A549 (cell line): ENCODE results near the gene TSPEAR.

Experiments used
- EP300 ChIP-seq, 2 experiments: fragments of >200 bp; sonication (Bioruptor Twin); formaldehyde crosslinking; IDR thresholded peaks; 2 replicates in 1 of 2; 3 replicates in 1 of 2; pipeline ENCODE4 v1.6.1; 2016 to 2017
- JUN ChIP-seq, 2 experiments: fragments of >200 bp; sonication (Bioruptor Twin); formaldehyde crosslinking; IDR thresholded peaks; 2 replicates in 1 of 2; 3 replicates in 1 of 2; pipeline ENCODE4 v1.6.1; 2016 to 2017
- MAFK ChIP-seq: fragments of 450-650 bp; IDR thresholded peaks from 2 replicates; pipeline ENCODE4 v1.6.1; 2014; ENCODE audit not compliant: partially characterized antibody
- MYC ChIP-seq: IDR thresholded peaks from 2 replicates; pipeline ENCODE4 v1.6.1; 2012; ENCODE audit warnings: mild to moderate bottlenecking, inconsistent platforms, low read length, improper control_type of control experiment, borderline replicate concordance
- POLR2A ChIP-seq: IDR thresholded peaks from 2 replicates; pipeline ENCODE4 v1.6.1; 2012; ENCODE audit warnings: mild to moderate bottlenecking, low read length
- SMC3 ChIP-seq: fragments of >200 bp; sonication (Bioruptor Twin); formaldehyde crosslinking; IDR thresholded peaks from 3 replicates; pipeline ENCODE4 v1.6.1; 2018; ENCODE audit warnings: inconsistent platforms
- TF ChIP-seq, protein P1 (sequence below): fragments of >200 bp; sonication (Bioruptor Twin); formaldehyde crosslinking; IDR thresholded peaks from 3 replicates; pipeline ENCODE4 v1.5.1; 2016
- TF ChIP-seq, protein P2 (sequence below): fragments of >200 bp; sonication (Bioruptor Twin); formaldehyde crosslinking; IDR thresholded peaks from 3 replicates; pipeline ENCODE4 v1.6.1; 2016

DNA sequence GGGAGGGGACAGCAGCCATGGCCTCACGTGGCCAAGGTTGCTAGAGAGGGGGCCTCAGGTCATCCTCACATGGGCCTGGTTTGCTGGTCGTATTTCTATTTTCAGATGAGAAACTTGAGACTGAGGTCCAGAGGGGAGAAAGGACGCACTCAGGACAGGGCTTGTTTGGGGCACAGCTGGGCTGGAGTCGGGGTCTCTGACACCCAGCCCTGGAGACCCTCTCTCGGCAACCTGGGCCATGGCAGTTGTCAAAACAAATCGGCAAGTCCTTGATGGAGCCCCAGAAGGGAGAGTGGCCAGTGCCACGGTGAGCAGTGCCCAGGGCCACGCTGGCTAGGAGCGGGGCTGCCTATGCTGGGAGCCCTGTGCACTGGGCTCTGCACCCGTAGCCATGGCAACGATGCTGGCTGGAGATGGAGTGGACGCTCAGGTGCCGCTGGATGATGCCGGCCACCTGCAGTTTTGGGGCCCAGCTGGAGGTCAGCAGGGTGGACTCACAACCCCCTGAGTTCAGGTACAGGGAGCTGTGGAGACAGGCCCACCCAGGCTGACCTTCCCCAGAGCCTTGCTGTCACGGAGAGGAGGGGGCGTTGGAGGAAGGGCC is 244.9 kb downstream of the TSPEAR start:
- TF ChIP-seq SMC3, result no peak
- TF ChIP-seq EP300 (IDR thresholded peaks at IDR 0.05), result no peak
- TF ChIP-seq, protein P1, sequence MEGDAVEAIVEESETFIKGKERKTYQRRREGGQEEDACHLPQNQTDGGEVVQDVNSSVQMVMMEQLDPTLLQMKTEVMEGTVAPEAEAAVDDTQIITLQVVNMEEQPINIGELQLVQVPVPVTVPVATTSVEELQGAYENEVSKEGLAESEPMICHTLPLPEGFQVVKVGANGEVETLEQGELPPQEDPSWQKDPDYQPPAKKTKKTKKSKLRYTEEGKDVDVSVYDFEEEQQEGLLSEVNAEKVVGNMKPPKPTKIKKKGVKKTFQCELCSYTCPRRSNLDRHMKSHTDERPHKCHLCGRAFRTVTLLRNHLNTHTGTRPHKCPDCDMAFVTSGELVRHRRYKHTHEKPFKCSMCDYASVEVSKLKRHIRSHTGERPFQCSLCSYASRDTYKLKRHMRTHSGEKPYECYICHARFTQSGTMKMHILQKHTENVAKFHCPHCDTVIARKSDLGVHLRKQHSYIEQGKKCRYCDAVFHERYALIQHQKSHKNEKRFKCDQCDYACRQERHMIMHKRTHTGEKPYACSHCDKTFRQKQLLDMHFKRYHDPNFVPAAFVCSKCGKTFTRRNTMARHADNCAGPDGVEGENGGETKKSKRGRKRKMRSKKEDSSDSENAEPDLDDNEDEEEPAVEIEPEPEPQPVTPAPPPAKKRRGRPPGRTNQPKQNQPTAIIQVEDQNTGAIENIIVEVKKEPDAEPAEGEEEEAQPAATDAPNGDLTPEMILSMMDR, result no peak
- TF ChIP-seq JUN (IDR thresholded peaks at IDR 0.05), result no peak
- TF ChIP-seq POLR2A, result no peak
- TF ChIP-seq, protein P2, sequence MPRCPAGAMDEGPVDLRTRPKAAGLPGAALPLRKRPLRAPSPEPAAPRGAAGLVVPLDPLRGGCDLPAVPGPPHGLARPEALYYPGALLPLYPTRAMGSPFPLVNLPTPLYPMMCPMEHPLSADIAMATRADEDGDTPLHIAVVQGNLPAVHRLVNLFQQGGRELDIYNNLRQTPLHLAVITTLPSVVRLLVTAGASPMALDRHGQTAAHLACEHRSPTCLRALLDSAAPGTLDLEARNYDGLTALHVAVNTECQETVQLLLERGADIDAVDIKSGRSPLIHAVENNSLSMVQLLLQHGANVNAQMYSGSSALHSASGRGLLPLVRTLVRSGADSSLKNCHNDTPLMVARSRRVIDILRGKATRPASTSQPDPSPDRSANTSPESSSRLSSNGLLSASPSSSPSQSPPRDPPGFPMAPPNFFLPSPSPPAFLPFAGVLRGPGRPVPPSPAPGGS, result no peak
- TF ChIP-seq MYC, result no peak
- no peak for TF ChIP-seq MAFK
